ENCODE data around the gene MYBPC1. TPM values are rescaled to one million over a fixed set of nuclear protein-coding genes. Genes with fewer than 3 reads are reported as not detected.
"Not testable (repeated sequence)": the region's sequence is repeated elsewhere in the genome, so short reads cannot be mapped to it uniquely, and the experiment has no call there.

MYBPC1 gene
- total and polyA plus RNA-seq, 5 donors from 2014 or later, result not detected

- DNase-seq, result no peak
- Histone ChIP-seq H3K27me3 (ENCODE audit: control insufficient read depth, insufficient read depth, low read length) (peaks cover 3% of the 10 kb centered on the region), H3K4me3 (ENCODE audit: low read depth, low read length) (no peak overlapping the region), H3K9me3 (ENCODE audit: control insufficient read depth in 2 of 2, low read length in 2 of 2) (no peaks in the 10 kb centered on the region), H3K36me3 (ENCODE audit: control insufficient read depth, insufficient read depth, low read length) (no peaks in the 10 kb centered on the region), H3K4me1 (ENCODE audit: control insufficient read depth, insufficient read depth, low read length, poor library complexity, severe bottlenecking) (peaks cover 9% of the 10 kb centered on the region), H3K27ac (ENCODE audit: insufficient read depth, low read length, poor library complexity, severe bottlenecking) (no peak overlapping the region)
- peaks cover 7 to 14% (median 10%) of the 10 kb centered on the region in 4 donors for H3K4me1 Mint-ChIP-seq
- H3K4me3 Mint-ChIP-seq, result no peak overlapping the region
- H3K36me3 Mint-ChIP-seq, result no peaks in the 10 kb centered on the region
- no peak overlapping the region for H3K27ac Mint-ChIP-seq
- peaks cover 28% of the 10 kb centered on the region for H3K27me3 Mint-ChIP-seq
- peaks cover 0 to 2% (median 0%) of the 10 kb centered on the region in 7 donors for H3K9me3 Mint-ChIP-seq
- no peak for ATAC-seq (ENCODE audit: low read depth in 2 of 2)
Observed at GRCh38 chr12:101675555-101675954, 80.8 kb downstream of the MYBPC1 start.

GRCh38 chr12:101676497-101676896, 81.7 kb downstream of the MYBPC1 start:
- not testable (repeated sequence) for H3K36me3 ChIP-seq (ENCODE audit: control insufficient read depth, insufficient read depth, low read length); H3K9me3 ChIP-seq (ENCODE audit: control insufficient read depth in 2 of 2, low read length in 2 of 2); H3K27me3 ChIP-seq (ENCODE audit: control insufficient read depth, insufficient read depth, low read length); H3K4me3 ChIP-seq (ENCODE audit: low read depth, low read length); H3K36me3 Mint-ChIP-seq; DNase-seq; ATAC-seq (ENCODE audit: low read depth in 2 of 2); H3K4me1 Mint-ChIP-seq; H3K27ac Mint-ChIP-seq; H3K27ac ChIP-seq (ENCODE audit: insufficient read depth, low read length, poor library complexity, severe bottlenecking); H3K9me3 Mint-ChIP-seq; H3K4me1 ChIP-seq (ENCODE audit: control insufficient read depth, insufficient read depth, low read length, poor library complexity, severe bottlenecking); H3K4me3 Mint-ChIP-seq
- H3K27me3 Mint-ChIP-seq, result peaks cover 25% of the 10 kb centered on the region

GRCh38 chr12:101678081-101678480, 83.3 kb downstream of the MYBPC1 start:
- no peaks in the 10 kb centered on the region for H3K36me3 Mint-ChIP-seq
- no peak overlapping the region for H3K27ac ChIP-seq (ENCODE audit: insufficient read depth, low read length, poor library complexity, severe bottlenecking)
- peaks cover 6% of the 10 kb centered on the region for H3K27me3 ChIP-seq (ENCODE audit: control insufficient read depth, insufficient read depth, low read length)
- H3K27me3 Mint-ChIP-seq, result peaks cover 23% of the 10 kb centered on the region
- H3K4me3 ChIP-seq (ENCODE audit: low read depth, low read length), result no peak overlapping the region
- no peaks in the 10 kb centered on the region for H3K4me1 Mint-ChIP-seq
- H3K9me3 ChIP-seq (ENCODE audit: control insufficient read depth in 2 of 2, low read length in 2 of 2), result no peaks in the 10 kb centered on the region
- peaks cover 0 to 2% (median 0%) of the 10 kb centered on the region in 7 donors for H3K9me3 Mint-ChIP-seq
- ATAC-seq (ENCODE audit: low read depth in 2 of 2) (no peak), DNase-seq (no peak)
- no peak overlapping the region for H3K27ac Mint-ChIP-seq
- no peaks in the 10 kb centered on the region for H3K4me1 ChIP-seq (ENCODE audit: control insufficient read depth, insufficient read depth, low read length, poor library complexity, severe bottlenecking)
- H3K36me3 ChIP-seq (ENCODE audit: control insufficient read depth, insufficient read depth, low read length), result no peaks in the 10 kb centered on the region
- H3K4me3 Mint-ChIP-seq, result no peak overlapping the region

GRCh38 chr12:101680240-101680639, 85.5 kb downstream of the MYBPC1 start:
- Mint-ChIP-seq H3K4me1 (no peaks in the 10 kb centered on the region), H3K27me3 (peaks cover 29% of the 10 kb centered on the region), H3K9me3 (peaks cover 0 to 5% (median 0%) of the 10 kb centered on the region in 7 donors), H3K4me3 (no peak overlapping the region), H3K36me3 (no peaks in the 10 kb centered on the region), H3K27ac (no peak overlapping the region)
- Histone ChIP-seq H3K27ac (ENCODE audit: insufficient read depth, low read length, poor library complexity, severe bottlenecking) (no peak overlapping the region), H3K4me3 (ENCODE audit: low read depth, low read length) (no peak overlapping the region), H3K27me3 (ENCODE audit: control insufficient read depth, insufficient read depth, low read length) (peaks cover 13% of the 10 kb centered on the region), H3K4me1 (ENCODE audit: control insufficient read depth, insufficient read depth, low read length, poor library complexity, severe bottlenecking) (no peaks in the 10 kb centered on the region), H3K9me3 (ENCODE audit: control insufficient read depth in 2 of 2, low read length in 2 of 2) (no peaks in the 10 kb centered on the region), H3K36me3 (ENCODE audit: control insufficient read depth, insufficient read depth, low read length) (no peaks in the 10 kb centered on the region)
- DNase-seq (no peak), ATAC-seq (ENCODE audit: low read depth in 2 of 2) (no peak)

- DNase-seq, result no peak
- no peaks in the 10 kb centered on the region for H3K36me3 ChIP-seq (ENCODE audit: control insufficient read depth, insufficient read depth, low read length)
- H3K9me3 ChIP-seq (ENCODE audit: control insufficient read depth in 2 of 2, low read length in 2 of 2), result no peaks in the 10 kb centered on the region
- H3K27ac ChIP-seq (ENCODE audit: insufficient read depth, low read length, poor library complexity, severe bottlenecking), result no peak overlapping the region
- Mint-ChIP-seq H3K9me3 (peaks cover 0 to 5% (median 0%) of the 10 kb centered on the region in 7 donors), H3K4me1 (no peaks in the 10 kb centered on the region), H3K36me3 (no peaks in the 10 kb centered on the region), H3K4me3 (no peak overlapping the region), H3K27me3 (peaks cover 25% of the 10 kb centered on the region), H3K27ac (no peak overlapping the region)
- H3K4me1 ChIP-seq (ENCODE audit: control insufficient read depth, insufficient read depth, low read length, poor library complexity, severe bottlenecking), result no peaks in the 10 kb centered on the region
- no peak for ATAC-seq (ENCODE audit: low read depth in 2 of 2)
- H3K27me3 ChIP-seq (ENCODE audit: control insufficient read depth, insufficient read depth, low read length), result peaks cover 15% of the 10 kb centered on the region
- H3K4me3 ChIP-seq (ENCODE audit: low read depth, low read length), result no peak overlapping the region
Observed at GRCh38 chr12:101680647-101681046, 85.9 kb downstream of the MYBPC1 start.

- peaks cover 23% of the 10 kb centered on the region for H3K27me3 Mint-ChIP-seq
- ATAC-seq (ENCODE audit: low read depth in 2 of 2); H3K9me3 Mint-ChIP-seq; H3K27ac ChIP-seq (ENCODE audit: insufficient read depth, low read length, poor library complexity, severe bottlenecking); H3K36me3 ChIP-seq (ENCODE audit: control insufficient read depth, insufficient read depth, low read length); H3K9me3 ChIP-seq (ENCODE audit: control insufficient read depth in 2 of 2, low read length in 2 of 2); H3K4me3 Mint-ChIP-seq; H3K27ac Mint-ChIP-seq; H3K36me3 Mint-ChIP-seq; H3K4me3 ChIP-seq (ENCODE audit: low read depth, low read length); H3K4me1 Mint-ChIP-seq; DNase-seq; H3K4me1 ChIP-seq (ENCODE audit: control insufficient read depth, insufficient read depth, low read length, poor library complexity, severe bottlenecking): not testable (repeated sequence)
- H3K27me3 ChIP-seq (ENCODE audit: control insufficient read depth, insufficient read depth, low read length), result peaks cover 17% of the 10 kb centered on the region
Observed at GRCh38 chr12:101681627-101682026, 86.9 kb downstream of the MYBPC1 start.

GRCh38 chr12:101685092-101685491, 90.3 kb downstream of the MYBPC1 start:
- Histone ChIP-seq H3K27me3 (ENCODE audit: control insufficient read depth, insufficient read depth, low read length) (peaks cover 14% of the 10 kb centered on the region), H3K9me3 (ENCODE audit: control insufficient read depth in 2 of 2, low read length in 2 of 2) (no peaks in the 10 kb centered on the region), H3K36me3 (ENCODE audit: control insufficient read depth, insufficient read depth, low read length) (no peaks in the 10 kb centered on the region), H3K4me1 (ENCODE audit: control insufficient read depth, insufficient read depth, low read length, poor library complexity, severe bottlenecking) (no peaks in the 10 kb centered on the region), H3K27ac (ENCODE audit: insufficient read depth, low read length, poor library complexity, severe bottlenecking) (no peak overlapping the region), H3K4me3 (ENCODE audit: low read depth, low read length) (no peak overlapping the region)
- DNase-seq (no peak), ATAC-seq (ENCODE audit: low read depth in 2 of 2) (no peak)
- Mint-ChIP-seq H3K27ac (no peak overlapping the region), H3K27me3 (peaks cover 18% of the 10 kb centered on the region), H3K9me3 (peaks cover 0 to 5% (median 0%) of the 10 kb centered on the region in 7 donors), H3K4me3 (no peak overlapping the region), H3K4me1 (peaks cover 0 to 2% (median 0%) of the 10 kb centered on the region in 4 donors), H3K36me3 (no peaks in the 10 kb centered on the region)

GRCh38 chr12:101686176-101686575, 91.4 kb downstream of the MYBPC1 start:
- H3K9me3 Mint-ChIP-seq, result peaks cover 0 to 5% (median 0%) of the 10 kb centered on the region in 7 donors
- Histone ChIP-seq H3K4me3 (ENCODE audit: low read depth, low read length) (no peak overlapping the region), H3K4me1 (ENCODE audit: control insufficient read depth, insufficient read depth, low read length, poor library complexity, severe bottlenecking) (no peaks in the 10 kb centered on the region), H3K9me3 (ENCODE audit: control insufficient read depth in 2 of 2, low read length in 2 of 2) (no peaks in the 10 kb centered on the region), H3K27ac (ENCODE audit: insufficient read depth, low read length, poor library complexity, severe bottlenecking) (no peak overlapping the region), H3K27me3 (ENCODE audit: control insufficient read depth, insufficient read depth, low read length) (peaks cover 14% of the 10 kb centered on the region), H3K36me3 (ENCODE audit: control insufficient read depth, insufficient read depth, low read length) (no peaks in the 10 kb centered on the region)
- DNase-seq (no peak), ATAC-seq (ENCODE audit: low read depth in 2 of 2) (no peak)
- H3K36me3 Mint-ChIP-seq, result no peaks in the 10 kb centered on the region
- H3K27me3 Mint-ChIP-seq, result peaks cover 13% of the 10 kb centered on the region
- H3K4me1 Mint-ChIP-seq, result peaks cover 0 to 2% (median 0%) of the 10 kb centered on the region in 4 donors
- H3K4me3 Mint-ChIP-seq, result no peak overlapping the region
- H3K27ac Mint-ChIP-seq, result no peak overlapping the region
